Measurements from ENCODE around the gene RPTOR.

The RPTOR gene

GRCh38 chr17:80582165-80582564 is 37.5 kb downstream of the RPTOR start:
- TF ChIP-seq, protein P1, sequence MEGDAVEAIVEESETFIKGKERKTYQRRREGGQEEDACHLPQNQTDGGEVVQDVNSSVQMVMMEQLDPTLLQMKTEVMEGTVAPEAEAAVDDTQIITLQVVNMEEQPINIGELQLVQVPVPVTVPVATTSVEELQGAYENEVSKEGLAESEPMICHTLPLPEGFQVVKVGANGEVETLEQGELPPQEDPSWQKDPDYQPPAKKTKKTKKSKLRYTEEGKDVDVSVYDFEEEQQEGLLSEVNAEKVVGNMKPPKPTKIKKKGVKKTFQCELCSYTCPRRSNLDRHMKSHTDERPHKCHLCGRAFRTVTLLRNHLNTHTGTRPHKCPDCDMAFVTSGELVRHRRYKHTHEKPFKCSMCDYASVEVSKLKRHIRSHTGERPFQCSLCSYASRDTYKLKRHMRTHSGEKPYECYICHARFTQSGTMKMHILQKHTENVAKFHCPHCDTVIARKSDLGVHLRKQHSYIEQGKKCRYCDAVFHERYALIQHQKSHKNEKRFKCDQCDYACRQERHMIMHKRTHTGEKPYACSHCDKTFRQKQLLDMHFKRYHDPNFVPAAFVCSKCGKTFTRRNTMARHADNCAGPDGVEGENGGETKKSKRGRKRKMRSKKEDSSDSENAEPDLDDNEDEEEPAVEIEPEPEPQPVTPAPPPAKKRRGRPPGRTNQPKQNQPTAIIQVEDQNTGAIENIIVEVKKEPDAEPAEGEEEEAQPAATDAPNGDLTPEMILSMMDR (IDR thresholded peaks at IDR 0.05; ENCODE audit: extremely low read depth, missing control alignments) = no peak
- no peak for DNase-seq (ENCODE audit: low spot score)

GRCh38 chr17:80584176-80584905 is 39.7 kb downstream of the RPTOR start:
- TF ChIP-seq, protein P1 (IDR thresholded peaks at IDR 0.05; ENCODE audit: extremely low read depth, missing control alignments) = no peak
- DNase-seq (ENCODE audit: low spot score) = no peak

DNA sequence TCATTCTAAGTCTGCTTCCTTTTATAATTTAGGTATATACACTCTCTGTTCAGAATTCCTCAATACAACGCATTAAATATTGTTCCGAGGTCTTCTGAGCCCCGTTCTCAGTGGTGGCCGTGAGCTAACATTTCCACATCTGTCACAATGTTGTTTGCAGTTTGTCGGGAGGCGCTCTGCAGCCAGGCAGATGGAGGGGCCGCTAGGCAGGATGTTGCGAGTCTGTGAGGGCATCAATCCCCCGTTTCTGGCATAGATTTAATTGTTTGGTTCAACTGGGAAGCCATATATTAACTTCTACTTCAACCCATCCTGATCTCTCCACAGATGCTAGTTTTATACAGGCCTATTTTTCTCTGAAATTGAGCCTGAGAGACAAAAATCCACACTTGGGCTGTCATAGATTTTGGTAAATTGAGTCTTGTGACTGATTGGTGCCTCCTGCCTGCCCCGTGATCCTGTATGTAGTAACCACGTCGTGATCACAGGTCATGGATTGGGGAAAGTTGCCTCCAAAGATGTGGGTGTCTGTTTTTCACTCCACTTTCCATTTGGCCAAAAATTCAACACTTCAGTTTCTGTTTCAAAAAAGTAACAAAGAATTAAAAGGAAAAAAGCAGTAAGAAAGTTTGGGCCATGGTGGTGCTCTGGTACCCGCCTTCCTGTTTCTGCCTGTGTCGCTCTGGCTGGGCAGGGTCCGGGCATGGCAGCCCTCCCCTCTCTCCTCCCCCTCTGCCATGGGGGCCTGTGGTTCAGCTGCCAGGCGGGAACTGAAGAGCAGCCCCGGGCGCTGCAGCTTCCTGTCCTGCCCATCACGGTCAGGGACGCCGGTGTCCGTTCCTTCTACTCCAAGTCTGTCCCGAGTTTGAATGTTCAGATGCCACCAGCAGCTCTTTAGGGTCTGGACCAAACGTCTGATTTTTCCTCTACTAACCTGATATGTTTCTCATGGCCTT is 41.5 kb downstream of the RPTOR start:
- TF ChIP-seq, protein P1 (IDR thresholded peaks at IDR 0.05; ENCODE audit: extremely low read depth, missing control alignments) = no peak
- DNase-seq (ENCODE audit: low spot score) = no peak

GRCh38 chr17:80586846-80587228 is 42.2 kb downstream of the RPTOR start:
- DNase-seq (ENCODE audit: low spot score) = no peak
- TF ChIP-seq, protein P1 (IDR thresholded peaks at IDR 0.05; ENCODE audit: extremely low read depth, missing control alignments) = no peak

DNA sequence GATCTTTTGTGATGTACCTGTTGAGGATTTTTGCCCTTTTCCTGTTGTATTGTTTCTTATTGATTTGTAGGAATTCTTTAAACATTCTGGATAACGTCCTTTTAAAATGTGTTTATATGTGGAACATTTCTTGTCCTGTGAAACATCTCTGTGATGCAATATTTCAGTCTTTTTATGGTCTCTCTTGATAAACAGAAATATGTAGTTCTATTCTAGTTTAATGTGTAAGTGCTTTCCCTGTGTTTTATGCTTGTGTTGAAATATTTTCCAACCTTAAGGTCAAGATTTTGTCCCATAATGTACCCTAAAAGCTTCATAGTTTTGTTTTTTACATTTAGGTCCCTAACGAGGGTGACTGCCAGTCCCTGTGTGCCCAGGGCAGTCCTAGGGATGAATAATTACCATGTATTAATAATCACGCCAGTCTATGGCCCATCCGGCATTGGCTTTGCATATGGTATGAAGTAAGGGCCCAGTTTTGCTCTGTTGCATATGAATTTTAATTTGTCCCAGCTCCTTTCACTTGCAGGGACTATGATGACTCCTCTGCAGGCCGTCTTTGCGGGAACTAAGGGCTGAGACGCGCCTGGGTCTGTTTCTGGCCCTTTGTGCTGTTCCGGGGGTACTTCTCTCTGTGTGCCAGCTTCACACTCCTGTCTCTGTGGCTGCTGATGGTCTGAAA is 44.2 kb downstream of the RPTOR start:
- TF ChIP-seq, protein P1 (IDR thresholded peaks at IDR 0.05; ENCODE audit: extremely low read depth, missing control alignments) = no peak
- no peak for DNase-seq (ENCODE audit: low spot score)

DNA sequence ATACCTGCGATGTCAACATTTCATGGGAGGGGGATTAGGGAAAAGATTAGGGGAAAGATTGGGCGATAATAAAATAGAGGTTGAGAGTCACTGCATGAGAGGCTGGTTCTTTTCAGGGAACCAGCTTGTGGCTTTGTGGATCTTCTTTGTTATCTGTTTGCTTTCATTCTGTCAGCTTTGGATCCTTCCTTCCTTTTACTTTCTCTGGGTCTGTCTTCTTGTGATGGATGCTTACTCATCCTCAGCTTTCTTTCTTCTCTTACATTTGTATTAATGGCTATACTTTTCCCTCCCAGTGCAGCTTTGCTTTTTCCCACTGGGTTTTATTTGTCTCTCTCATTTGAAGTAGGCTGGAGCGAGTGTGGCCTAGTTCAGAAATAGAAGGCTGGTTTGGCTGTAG is 47.1 kb downstream of the RPTOR start:
- TF ChIP-seq, protein P1 (IDR thresholded peaks at IDR 0.05; ENCODE audit: extremely low read depth, missing control alignments) = no peak
- DNase-seq (ENCODE audit: low spot score) = no peak

Measured in GM20000 (cell line).